Amygdala (tissue), 56 donors: ENCODE data around the gene RNF40.
A peak's percentile ranks its signal among the peaks of the same experiment; 100 is the strongest.

ENCODE experiments used
- DNase-seq, 56 donors: peaks; one replicate each; lab custom pipeline; 2025; lab: John Stamatoyannopoulos, UW

RNF40 gene

GRCh38 chr16:30778549-30779244 lies 16.6 kb downstream of the RNF40 start:
- DNase-seq: no peak

GRCh38 chr16:30779596-30779995 lies 17.5 kb downstream of the RNF40 start:
- no peak for DNase-seq

GRCh38 chr16:30780021-30780420 lies 17.9 kb downstream of the RNF40 start:
- DNase-seq: no peak

- no peak for DNase-seq
Measured at GRCh38 chr16:30780549-30780948, 18.4 kb downstream of the RNF40 start.

- no peak for DNase-seq
Measured at GRCh38 chr16:30782486-30783279, 20.6 kb downstream of the RNF40 start.

- no peak for DNase-seq
Measured at GRCh38 chr16:30783280-30784109, 21.4 kb downstream of the RNF40 start.

GRCh38 chr16:30784215-30784614 lies 22.1 kb downstream of the RNF40 start:
- no peak for DNase-seq

- DNase-seq: no peak
Measured at GRCh38 chr16:30785126-30786106, 23.3 kb downstream of the RNF40 start.

- peak in 7 of 56 donors; percentile 26 to 48 (median 47) for DNase-seq
Measured at GRCh38 chr16:30786115-30786935, 24.2 kb downstream of the RNF40 start.

GRCh38 chr16:30786936-30787612 lies 25.0 kb downstream of the RNF40 start, which contains the start of gene ZNF629:
Gene ZNF629 (minus strand): TSS chr16:30787205. CDS start chr16:30784482, 2,723 bp downstream.
- peak in 55 of 56 donors; percentile 20 to 82 (median 59) for DNase-seq

GRCh38 chr16:30787613-30788378 lies 25.7 kb downstream of the RNF40 start:
- peak in 4 of 56 donors; percentile 44 to 50 (median 45) for DNase-seq

- DNase-seq: no peak
Measured at GRCh38 chr16:30793508-30794069, 31.5 kb downstream of the RNF40 start.

GRCh38 chr16:30794634-30795033 lies 32.5 kb downstream of the RNF40 start:
- no peak for DNase-seq

GRCh38 chr16:30797670-30798309 lies 35.7 kb downstream of the RNF40 start:
- no peak for DNase-seq

- no peak for DNase-seq
Measured at GRCh38 chr16:30802936-30803335, 40.8 kb downstream of the RNF40 start.

- peak in 1 of 56 donors; percentile 46 for DNase-seq
Measured at GRCh38 chr16:30805056-30805369, 42.9 kb downstream of the RNF40 start.
